Measurements from ENCODE around the gene TRPM8. TPM values are rescaled to one million over a fixed set of nuclear protein-coding genes. Genes with fewer than 3 reads are reported as not detected.
"Not testable (repeated sequence)": the region's sequence is repeated elsewhere in the genome, so short reads cannot be mapped to it uniquely, and the experiment has no call there.

Gene TRPM8
- total and polyA plus RNA-seq, 3 donors from 2014 or later = 0.79 to 5.2 (median 2.2) TPM

DNA sequence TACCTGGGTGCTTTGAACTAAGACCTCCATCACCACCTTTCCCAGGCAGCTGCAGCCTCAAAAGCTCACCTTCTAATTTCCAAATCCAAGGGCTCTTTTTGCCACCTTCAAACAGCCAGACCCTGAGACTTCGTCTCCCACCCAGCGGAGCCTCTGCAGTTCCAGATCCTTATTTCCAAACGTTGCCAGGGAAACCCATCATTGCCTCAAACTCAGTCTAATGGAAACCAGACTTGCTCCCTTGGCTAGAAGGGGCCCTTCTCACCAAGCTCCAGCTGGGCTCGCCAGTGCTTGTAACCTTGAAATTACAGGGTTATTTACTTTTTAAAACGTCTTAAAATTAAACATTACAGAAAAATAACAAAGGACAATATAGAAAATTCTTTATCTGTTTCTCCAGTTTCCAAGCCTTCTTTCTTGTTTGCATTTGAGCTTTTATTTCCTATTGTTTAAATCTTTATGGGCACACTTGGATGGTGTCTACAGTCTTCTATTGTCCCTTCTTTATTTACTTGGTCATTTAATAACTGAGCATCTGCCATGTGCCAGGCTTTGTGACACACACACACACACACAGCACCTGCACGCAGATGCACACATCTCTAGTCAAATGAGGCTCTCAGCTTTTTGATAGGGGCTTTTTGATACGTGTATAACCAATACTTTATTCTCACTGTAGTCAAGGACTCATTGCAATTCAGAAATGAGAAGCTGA, 36.1 kb downstream of the TRPM8 start:
- Histone ChIP-seq H3K27ac (no peak overlapping the region), H3K4me3 (no peak overlapping the region), H3K27me3 (no peaks in the 10 kb centered on the region), H3K9me3 (no peaks in the 10 kb centered on the region), H3K36me3 (ENCODE audit: low read depth, missing control alignments) (no peaks in the 10 kb centered on the region), H3K4me1 (no peaks in the 10 kb centered on the region)
- intact Hi-C loops (cut with DNase I; ENCODE audit: low total_unique reads) = no loop called here
- WGBS, 2 donors = 45 to 55% methylated on average over 7 of the region's 7 CpGs
- TF ChIP-seq, protein P1, sequence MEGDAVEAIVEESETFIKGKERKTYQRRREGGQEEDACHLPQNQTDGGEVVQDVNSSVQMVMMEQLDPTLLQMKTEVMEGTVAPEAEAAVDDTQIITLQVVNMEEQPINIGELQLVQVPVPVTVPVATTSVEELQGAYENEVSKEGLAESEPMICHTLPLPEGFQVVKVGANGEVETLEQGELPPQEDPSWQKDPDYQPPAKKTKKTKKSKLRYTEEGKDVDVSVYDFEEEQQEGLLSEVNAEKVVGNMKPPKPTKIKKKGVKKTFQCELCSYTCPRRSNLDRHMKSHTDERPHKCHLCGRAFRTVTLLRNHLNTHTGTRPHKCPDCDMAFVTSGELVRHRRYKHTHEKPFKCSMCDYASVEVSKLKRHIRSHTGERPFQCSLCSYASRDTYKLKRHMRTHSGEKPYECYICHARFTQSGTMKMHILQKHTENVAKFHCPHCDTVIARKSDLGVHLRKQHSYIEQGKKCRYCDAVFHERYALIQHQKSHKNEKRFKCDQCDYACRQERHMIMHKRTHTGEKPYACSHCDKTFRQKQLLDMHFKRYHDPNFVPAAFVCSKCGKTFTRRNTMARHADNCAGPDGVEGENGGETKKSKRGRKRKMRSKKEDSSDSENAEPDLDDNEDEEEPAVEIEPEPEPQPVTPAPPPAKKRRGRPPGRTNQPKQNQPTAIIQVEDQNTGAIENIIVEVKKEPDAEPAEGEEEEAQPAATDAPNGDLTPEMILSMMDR (IDR thresholded peaks at IDR 0.05) = no peak
- TF ChIP-seq POLR2A (IDR thresholded peaks at IDR 0.05) = no peak
- DNase-seq = no peak

DNA sequence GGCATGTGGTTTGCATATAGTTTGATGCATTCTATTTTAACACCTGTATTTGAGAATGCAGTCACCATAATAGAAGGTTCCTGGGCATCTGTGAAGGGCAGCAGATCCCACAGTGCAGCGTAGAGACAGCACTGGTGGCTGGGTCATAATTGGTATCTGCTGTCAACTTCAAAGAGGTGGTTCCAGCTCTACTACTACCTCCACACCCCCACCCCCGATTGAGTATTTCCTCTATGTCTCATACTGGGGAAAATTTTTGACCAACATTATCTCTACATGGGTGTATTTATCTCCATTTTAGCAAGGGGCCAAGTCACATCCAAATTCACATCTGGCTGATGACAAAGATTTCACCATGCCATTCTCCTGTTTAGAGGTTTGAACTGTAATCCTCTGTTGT, 43.0 kb downstream of the TRPM8 start:
- WGBS, 2 donors = 84 to 95% methylated on average over 2 of the region's 2 CpGs
- H3K27me3 ChIP-seq = no peaks in the 10 kb centered on the region
- no peaks in the 10 kb centered on the region for H3K9me3 ChIP-seq
- TF ChIP-seq, protein P1 (IDR thresholded peaks at IDR 0.05) = no peak
- TF ChIP-seq POLR2A (IDR thresholded peaks at IDR 0.05) = no peak
- no peak overlapping the region for H3K27ac ChIP-seq
- H3K4me3 ChIP-seq = no peak overlapping the region
- no peak for DNase-seq
- H3K36me3 ChIP-seq (ENCODE audit: low read depth, missing control alignments) = no peaks in the 10 kb centered on the region
- no peaks in the 10 kb centered on the region for H3K4me1 ChIP-seq
- intact Hi-C loops (cut with DNase I; ENCODE audit: low total_unique reads) = no loop called here

DNA sequence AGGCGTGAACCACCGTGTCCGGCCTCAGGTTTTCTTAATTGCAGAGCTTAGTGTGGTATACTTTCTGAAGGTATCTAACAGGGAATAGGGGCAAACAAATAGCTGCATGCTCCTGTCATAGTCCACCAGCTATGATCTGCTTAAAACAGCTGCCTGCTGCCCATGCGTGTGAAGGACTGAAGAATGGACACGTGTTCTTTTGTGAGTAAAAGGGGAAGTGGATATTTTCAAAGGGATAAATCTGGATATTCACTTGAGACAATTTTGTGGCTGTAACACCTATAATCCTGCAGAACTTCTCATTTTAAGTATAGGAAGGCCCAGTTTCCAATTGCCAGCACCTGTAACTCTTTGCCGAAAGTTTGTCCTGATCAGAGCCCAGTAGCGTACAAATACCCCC, 44.7 kb downstream of the TRPM8 start:
- intact Hi-C loops (cut with DNase I; ENCODE audit: low total_unique reads) = no loop called here
- DNase-seq = no peak
- WGBS, 2 donors = 94% methylated on average over 7 of the region's 7 CpGs
- H3K4me3 ChIP-seq = no peak overlapping the region
- no peaks in the 10 kb centered on the region for H3K4me1 ChIP-seq
- TF ChIP-seq POLR2A (IDR thresholded peaks at IDR 0.05) = no peak
- TF ChIP-seq, protein P1 (IDR thresholded peaks at IDR 0.05) = no peak
- no peaks in the 10 kb centered on the region for H3K9me3 ChIP-seq
- H3K27ac ChIP-seq = no peak overlapping the region
- H3K36me3 ChIP-seq (ENCODE audit: low read depth, missing control alignments) = no peaks in the 10 kb centered on the region
- no peaks in the 10 kb centered on the region for H3K27me3 ChIP-seq

DNA sequence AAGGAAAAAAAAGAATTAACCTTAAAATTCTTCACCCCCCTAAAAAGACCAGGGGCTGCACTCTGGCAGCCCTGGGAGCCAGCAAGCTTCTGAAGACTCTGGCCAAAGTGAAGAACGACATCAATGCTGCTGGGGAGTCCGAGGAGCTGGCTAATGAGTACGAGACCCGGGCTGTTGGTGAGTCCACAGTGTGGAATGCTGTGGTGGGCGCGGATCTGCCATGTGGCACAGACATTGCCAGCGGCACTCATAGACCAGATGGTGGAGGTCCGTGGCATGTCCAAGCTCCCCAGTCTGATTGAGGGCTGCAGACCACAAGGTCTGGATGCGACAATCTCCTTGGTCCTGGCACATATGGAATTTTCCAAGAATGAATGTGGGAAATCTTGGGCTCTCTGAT, 47.4 kb downstream of the TRPM8 start:
- Histone ChIP-seq H3K4me1 (no peaks in the 10 kb centered on the region), H3K9me3 (no peaks in the 10 kb centered on the region), H3K27ac (no peak overlapping the region), H3K4me3 (no peak overlapping the region), H3K36me3 (ENCODE audit: low read depth, missing control alignments) (no peaks in the 10 kb centered on the region), H3K27me3 (no peaks in the 10 kb centered on the region)
- DNase-seq = no peak
- TF ChIP-seq, protein P1 (IDR thresholded peaks at IDR 0.05) = no peak
- no peak for TF ChIP-seq POLR2A (IDR thresholded peaks at IDR 0.05)
- intact Hi-C loops (cut with DNase I; ENCODE audit: low total_unique reads) = no loop called here
- 92 to 93% methylated on average over 9 of the region's 9 CpGs for WGBS, 2 donors

DNA sequence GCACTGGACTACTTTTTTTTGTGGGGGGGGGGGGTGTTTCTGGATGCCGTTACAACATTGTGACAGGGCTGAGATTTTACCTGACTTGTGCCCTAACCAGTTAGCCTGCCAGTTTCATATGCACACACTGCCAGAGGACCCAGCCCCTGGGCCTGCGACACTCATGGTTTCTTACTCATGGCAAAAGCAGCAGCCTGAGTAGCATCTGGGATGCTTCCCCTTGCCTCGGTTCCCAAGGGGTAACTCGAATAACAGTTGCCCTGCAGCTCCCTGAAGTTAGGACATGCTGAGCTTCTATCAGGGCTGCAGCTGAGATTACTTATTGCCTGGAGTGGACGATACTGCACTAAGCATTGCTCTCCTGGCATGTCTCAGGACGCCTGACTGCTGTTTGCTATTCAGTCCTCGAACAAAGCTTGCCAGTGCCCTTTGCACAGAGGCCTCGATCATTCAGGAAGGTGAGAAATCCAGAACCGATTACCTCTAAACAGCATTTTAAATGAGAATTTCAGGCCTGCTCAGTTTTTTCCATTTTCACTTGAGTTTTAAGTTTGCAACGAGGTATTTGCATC, 47.9 kb downstream of the TRPM8 start:
- Histone ChIP-seq H3K4me3 (no peak overlapping the region), H3K27ac (no peak overlapping the region), H3K4me1 (no peaks in the 10 kb centered on the region), H3K9me3 (no peaks in the 10 kb centered on the region), H3K27me3 (no peaks in the 10 kb centered on the region), H3K36me3 (ENCODE audit: low read depth, missing control alignments) (no peaks in the 10 kb centered on the region)
- TF ChIP-seq POLR2A (IDR thresholded peaks at IDR 0.05) = no peak
- TF ChIP-seq, protein P1 (IDR thresholded peaks at IDR 0.05) = no peak
- intact Hi-C loops (cut with DNase I; ENCODE audit: low total_unique reads) = no loop called here
- no peak for DNase-seq
- WGBS, 2 donors = 84 to 85% methylated on average over 8 to 10 of the region's 10 CpGs

DNA sequence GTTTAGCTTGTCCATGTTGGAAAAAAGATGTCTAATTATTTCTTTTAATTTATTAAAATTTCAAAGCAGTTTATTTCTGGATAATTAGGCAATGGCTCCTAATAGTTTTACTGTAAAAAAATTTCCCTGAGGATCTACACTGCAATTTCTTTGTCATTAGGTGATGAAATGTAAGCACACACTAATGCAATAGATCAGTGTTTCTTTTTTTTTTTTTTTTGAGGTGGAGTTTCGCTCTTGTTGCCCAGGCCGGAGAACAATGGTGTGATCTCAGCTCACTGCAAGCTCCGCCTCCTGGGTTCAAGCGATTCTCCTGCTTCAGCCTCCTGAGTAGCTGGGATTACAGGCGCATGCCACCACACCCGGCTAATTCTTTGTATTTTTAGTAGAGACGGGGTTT, 48.5 kb downstream of the TRPM8 start:
- H3K27ac ChIP-seq; H3K9me3 ChIP-seq; H3K4me3 ChIP-seq; H3K36me3 ChIP-seq (ENCODE audit: low read depth, missing control alignments); H3K4me1 ChIP-seq; DNase-seq; H3K27me3 ChIP-seq; intact Hi-C loops (cut with DNase I; ENCODE audit: low total_unique reads): not testable (repeated sequence)
- 91 to 93% methylated on average over 7 of the region's 7 CpGs for WGBS, 2 donors

Data from testis (tissue), 3 donors.